GM19372 (cell line): ENCODE results near the gene B3GAT1.
"Not testable (repeated sequence)": the region's sequence is repeated elsewhere in the genome, so short reads cannot be mapped to it uniquely, and the experiment has no call there.

Experiments
- ATAC-seq: cut with Tn5 transposase; IDR thresholded peaks from one replicate; pipeline ENCODE4 v1.9.1; 2021; ENCODE audit warnings: mild to moderate bottlenecking, low read depth, moderate library complexity; ENCODE audit not compliant: unreplicated experiment

Gene B3GAT1

GRCh38 chr11:134412203-134413042, at the start of gene B3GAT1:
Gene B3GAT1 (minus strand): TSS chr11:134412242. CDS start chr11:134387659, 24,583 bp downstream.
- no peak for ATAC-seq

GRCh38 chr11:134461621-134462020, 49.6 kb upstream of the B3GAT1 start:
- no peak for ATAC-seq

- ATAC-seq: no peak
Observed at GRCh38 chr11:134460881-134461280, 48.8 kb upstream of the B3GAT1 start.

GRCh38 chr11:134460062-134460561, 48.1 kb upstream of the B3GAT1 start:
- no peak for ATAC-seq

- ATAC-seq: no peak
Observed at GRCh38 chr11:134459246-134460061, 47.4 kb upstream of the B3GAT1 start.

GRCh38 chr11:134457411-134458007, 45.5 kb upstream of the B3GAT1 start:
- not testable (repeated sequence) for ATAC-seq

GRCh38 chr11:134455516-134455915, 43.5 kb upstream of the B3GAT1 start:
- no peak for ATAC-seq

GRCh38 chr11:134454146-134454690, 42.2 kb upstream of the B3GAT1 start:
- ATAC-seq: no peak

GRCh38 chr11:134453441-134453840, 41.4 kb upstream of the B3GAT1 start:
- no peak for ATAC-seq

GRCh38 chr11:134452838-134453155, 40.8 kb upstream of the B3GAT1 start:
- ATAC-seq: no peak

GRCh38 chr11:134452026-134452837, 40.2 kb upstream of the B3GAT1 start:
- no peak for ATAC-seq

GRCh38 chr11:134450186-134450585, 38.1 kb upstream of the B3GAT1 start:
- no peak for ATAC-seq

GRCh38 chr11:134449713-134450112, 37.7 kb upstream of the B3GAT1 start:
- no peak for ATAC-seq

- ATAC-seq: no peak
Observed at GRCh38 chr11:134449051-134449450, 37.0 kb upstream of the B3GAT1 start.

- ATAC-seq: no peak
Observed at GRCh38 chr11:134447696-134448095, 35.7 kb upstream of the B3GAT1 start.

- ATAC-seq: no peak
Observed at GRCh38 chr11:134445601-134446325, 33.7 kb upstream of the B3GAT1 start.

- ATAC-seq: not testable (repeated sequence)
Observed at GRCh38 chr11:134444160-134445108, 32.4 kb upstream of the B3GAT1 start.

GRCh38 chr11:134443246-134443645, 31.2 kb upstream of the B3GAT1 start:
- ATAC-seq: no peak
